GM19463 (cell line): ENCODE data around the gene DNASE1L3.
"Not testable (repeated sequence)": the region's sequence is repeated elsewhere in the genome, so short reads cannot be mapped to it uniquely, and the experiment has no call there.

Experiments
- ATAC-seq: cut with Tn5 transposase; IDR thresholded peaks from one replicate; pipeline ENCODE4 v1.9.1; 2021; ENCODE audit warnings: mild to moderate bottlenecking, moderate library complexity; ENCODE audit not compliant: unreplicated experiment

Gene DNASE1L3, protein sequence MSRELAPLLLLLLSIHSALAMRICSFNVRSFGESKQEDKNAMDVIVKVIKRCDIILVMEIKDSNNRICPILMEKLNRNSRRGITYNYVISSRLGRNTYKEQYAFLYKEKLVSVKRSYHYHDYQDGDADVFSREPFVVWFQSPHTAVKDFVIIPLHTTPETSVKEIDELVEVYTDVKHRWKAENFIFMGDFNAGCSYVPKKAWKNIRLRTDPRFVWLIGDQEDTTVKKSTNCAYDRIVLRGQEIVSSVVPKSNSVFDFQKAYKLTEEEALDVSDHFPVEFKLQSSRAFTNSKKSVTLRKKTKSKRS

DNA sequence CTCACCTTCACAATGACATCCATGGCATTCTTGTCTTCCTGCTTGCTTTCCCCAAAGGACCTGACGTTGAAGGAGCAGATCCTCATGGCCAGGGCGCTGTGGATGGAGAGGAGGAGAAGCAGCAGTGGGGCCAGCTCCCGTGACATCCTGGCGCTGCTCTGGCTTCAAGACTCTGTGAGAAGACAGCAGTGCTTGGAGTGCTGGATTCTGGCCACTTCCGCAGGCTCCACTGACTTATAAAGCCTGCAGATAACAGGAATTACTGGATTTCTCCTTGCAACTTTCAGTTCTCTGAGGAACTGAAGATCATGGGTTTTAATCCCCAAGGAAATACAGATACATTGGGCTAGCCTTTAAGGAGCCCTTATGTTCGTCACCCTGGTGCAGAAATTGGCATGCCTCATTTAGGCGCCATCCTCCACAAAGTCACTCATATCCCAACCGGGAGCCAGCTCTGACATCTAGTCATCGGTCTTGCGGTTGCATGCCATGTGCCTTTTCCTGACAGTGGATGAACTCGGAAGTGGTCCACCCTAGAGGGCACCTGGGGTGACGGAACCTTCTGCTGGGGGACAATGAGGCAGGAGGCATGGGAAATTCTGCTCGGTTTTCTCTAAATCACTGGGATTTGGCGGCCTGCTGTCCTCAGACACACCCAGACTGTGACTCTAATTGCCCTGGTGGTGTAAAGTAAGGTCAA is at the start of gene DNASE1L3:
Gene DNASE1L3, minus strand, starts transcription at position 212 of the 700 bp plus-strand sequence. Its CDS starts 66 bp downstream, at position 146.
- no peak for ATAC-seq

DNA sequence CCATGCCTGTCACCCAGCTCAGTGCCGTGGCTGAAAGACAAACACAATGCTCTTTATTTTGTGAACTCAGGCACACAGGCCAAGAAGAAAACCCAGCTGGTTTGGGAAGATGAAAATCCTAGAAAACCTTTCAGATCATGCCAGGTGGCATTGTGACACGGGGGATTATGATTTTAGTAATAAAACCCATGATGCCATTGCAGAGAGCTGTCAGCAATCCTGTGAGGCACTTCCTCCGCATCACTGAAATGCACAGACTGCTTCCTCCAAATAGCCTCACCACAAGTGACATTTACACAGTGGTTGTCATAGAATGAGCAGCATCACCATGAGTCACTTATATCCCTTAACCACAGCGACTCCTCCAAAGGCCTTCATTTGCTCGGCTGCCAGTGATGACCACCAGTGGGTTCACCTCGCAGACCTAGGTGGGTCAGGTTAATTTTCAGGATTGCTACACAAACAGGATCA is 49.5 kb upstream of the DNASE1L3 start:
- no peak for ATAC-seq

DNA sequence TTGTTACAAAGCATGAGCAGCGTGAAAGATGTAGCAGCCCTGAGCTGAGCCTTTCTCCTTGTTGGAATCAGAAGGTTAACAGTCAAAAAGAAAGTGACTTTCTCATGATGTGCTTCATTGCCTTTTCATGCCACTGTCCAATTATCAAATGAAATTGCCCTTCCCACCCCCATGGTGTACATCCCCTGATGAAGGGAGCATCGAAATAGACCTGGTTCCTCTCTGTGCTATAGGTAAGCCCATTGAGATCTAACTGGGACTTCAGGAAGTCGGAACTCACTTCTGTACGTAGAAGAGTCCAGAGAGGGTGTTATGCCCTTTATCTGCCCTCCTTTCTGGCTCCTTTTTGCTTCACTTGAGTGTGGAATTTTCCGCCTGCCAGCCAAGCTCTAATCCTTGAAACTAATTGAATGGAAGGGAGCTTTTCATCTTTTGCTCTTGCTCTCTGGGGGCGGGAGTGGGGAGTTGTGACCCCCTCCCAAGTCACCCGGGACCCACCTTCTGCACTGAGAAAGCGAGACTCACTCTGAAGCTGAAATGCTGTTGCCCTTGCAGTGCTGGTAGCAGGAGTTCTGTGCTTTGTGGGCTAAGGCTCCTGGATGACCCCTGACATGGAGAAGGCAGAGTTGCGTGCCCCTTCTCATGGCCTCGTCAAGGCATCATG is 47.8 kb upstream of the DNASE1L3 start:
- ATAC-seq, result no peak

DNA sequence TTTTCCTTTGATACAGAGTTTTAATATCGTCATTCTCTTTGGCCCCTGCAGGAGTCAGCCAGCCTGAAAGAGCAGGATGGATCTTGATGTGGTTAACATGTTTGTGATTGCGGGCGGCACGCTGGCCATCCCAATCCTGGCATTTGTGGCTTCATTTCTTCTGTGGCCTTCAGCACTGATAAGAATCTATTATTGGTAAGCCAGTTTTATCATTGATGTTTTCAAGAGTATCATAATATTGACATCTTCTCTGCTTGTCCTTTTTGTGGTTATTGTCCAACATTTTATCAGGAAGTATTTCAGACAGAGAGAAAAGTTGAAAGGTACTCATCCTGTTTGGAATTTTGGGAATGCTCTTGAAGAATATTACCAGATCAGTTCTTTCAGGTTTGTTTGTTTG is 45.7 kb upstream of the DNASE1L3 start:
- ATAC-seq, result no peak

DNA sequence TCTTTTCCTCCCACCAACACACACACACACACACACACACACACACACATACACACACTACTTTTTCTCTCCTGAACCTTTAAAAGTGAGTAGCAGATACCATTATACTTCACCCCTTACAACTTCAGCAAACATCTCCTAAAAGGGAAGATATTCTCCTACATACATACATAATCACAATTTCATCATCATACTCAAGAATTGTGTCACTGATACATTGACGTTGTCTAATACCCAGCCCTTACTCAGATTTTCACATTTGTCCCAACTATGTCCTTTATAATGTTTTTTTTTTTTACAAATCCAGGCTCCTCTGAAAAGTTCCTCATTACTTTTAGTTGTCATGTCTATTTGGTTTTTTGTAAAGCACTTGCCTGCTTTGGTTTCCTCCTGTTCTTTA is 45.3 kb upstream of the DNASE1L3 start:
- no peak for ATAC-seq

DNA sequence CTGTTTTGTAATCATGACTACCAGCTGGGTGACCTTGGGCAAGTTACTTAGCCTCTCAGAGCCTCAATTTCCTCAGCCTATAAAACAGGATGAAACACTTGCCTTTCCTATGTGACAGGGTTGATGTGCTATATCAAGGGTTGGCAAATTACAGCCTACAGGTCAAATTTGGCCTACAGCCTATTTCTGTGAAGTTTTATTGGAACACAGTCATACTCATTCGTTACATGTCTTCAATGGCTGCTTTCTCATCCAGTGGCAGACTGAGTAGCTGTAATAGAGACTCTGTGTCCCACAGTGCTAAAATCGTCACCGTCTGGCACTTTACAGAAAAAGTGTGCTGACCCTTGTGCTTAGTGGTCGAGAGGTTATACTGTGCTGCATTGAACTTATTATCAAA is 43.4 kb upstream of the DNASE1L3 start:
- no peak for ATAC-seq

DNA sequence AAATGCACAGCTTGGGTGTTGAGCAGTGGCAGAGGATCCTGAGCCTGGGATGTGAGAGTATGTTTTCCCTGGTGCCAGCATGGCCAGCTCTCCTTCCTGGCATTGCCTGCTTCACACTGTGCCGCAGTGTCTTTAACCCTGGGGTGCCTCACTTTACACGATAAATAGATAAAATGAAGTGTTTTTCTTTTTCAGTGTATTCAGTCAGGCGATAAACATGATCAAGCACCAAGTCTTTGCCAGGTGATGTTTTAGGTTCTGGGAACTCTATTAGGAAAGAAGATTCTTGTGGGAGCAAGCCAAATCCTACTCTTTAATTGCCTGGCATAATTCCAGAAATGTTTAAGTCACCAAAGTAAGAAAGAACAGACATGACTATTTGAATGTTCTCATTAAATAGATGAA is 40.9 kb upstream of the DNASE1L3 start:
- no peak for ATAC-seq

DNA sequence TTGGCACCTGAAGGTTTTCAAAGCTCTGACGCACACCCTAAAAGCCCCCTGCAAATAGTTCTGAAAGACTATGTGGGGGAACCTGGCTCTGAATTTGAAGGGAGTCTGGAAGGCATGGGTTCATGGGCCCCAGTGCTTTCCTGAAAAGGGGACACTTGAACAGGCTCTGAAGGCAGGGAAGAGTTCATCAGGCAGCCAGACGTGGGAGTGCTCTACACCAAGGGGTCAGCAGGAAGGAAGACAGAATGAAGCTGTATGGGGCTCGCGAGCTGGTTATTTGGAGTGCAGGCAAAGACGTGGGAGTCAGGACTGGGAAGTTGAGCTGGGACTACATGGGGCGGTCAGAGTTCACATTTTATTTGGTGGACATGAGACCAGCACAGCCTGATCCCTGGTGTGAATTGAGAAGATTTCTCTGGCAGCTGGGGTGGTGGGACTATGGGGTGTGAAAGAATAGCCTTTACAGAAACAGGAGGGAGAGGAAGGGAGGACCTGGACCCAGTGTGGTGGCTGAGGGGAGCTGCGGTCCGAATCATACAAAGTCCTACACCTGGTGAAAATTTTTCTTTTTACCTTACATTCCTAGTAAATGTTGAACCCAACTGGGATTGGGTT is 39.4 kb upstream of the DNASE1L3 start:
- ATAC-seq, result no peak

DNA sequence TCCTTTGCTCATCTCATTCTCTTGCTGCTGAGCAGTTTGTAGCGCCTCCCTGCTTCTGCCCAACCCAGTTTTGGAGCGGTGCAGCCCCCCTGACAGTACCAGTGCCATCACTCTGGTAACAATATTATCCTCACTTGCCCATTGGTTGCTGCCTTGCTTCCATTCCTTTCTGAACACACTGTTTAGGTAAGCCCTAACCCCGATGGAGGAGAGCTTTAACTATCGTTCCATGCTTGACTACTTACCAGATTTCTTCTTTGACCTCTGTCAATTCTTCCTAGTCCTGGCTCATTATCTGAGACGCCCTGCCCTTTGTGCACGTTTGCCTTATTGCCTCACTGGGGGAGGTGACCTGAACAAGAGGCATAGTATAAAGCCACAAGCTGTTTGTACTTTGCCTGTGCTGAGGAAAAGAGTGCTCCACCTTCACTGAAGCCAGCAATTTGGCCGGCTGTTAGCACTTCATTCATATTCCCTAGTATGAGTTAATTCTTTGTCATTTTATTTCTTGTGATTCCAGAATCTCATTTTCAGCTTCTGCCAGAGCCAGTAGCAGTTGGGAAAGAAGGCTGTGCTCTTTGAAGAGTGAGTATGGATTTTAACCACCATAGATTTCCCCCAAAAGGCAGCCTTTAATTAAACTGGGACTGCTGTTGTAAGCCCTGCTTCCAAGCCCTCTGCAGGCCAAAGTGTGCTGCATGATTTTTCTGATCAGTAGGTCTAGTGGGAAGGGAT is 38.8 kb upstream of the DNASE1L3 start:
- no peak for ATAC-seq

DNA sequence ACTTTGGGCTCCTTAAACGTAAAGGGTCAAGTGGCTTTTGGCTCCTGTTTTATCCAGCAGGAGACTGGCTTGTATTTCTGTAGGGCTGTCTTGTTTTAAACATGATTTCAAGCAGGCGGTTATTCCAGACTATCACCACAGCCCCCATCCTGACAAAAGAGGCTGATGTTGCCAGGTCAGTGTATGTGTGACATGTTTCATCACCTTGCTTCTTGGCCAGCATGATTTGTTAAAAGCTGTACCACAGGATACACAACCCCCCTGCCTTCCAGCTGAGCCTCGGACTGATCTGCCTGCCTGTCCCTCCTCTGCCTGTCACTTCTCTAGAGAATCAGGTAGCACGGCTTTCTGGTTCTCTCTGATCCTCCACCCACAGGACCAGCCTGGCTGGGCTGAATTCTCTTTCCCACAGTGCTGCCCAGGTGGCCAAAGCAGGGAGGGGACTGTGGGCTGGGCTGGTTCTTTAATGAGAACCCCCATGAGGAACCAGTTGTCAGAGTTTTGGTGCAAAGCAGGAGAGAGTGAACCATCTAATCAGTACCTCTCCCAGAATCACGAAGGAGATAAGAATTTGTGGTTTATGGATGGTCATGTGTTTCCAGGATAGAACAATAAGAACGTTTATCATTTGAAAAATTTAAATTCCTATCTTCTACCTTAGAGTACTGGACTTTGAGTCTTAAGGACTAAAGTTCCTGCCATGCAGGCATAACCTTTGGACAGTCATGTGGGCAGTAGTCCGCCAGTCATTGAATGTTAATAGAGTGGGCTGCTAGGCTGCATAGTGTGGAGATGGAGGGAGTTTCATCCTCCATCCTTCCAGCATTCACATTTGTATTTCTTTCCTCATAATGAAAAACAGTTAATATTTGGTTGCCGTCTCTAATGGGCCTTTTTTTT is 35.6 kb upstream of the DNASE1L3 start:
- no peak for ATAC-seq

DNA sequence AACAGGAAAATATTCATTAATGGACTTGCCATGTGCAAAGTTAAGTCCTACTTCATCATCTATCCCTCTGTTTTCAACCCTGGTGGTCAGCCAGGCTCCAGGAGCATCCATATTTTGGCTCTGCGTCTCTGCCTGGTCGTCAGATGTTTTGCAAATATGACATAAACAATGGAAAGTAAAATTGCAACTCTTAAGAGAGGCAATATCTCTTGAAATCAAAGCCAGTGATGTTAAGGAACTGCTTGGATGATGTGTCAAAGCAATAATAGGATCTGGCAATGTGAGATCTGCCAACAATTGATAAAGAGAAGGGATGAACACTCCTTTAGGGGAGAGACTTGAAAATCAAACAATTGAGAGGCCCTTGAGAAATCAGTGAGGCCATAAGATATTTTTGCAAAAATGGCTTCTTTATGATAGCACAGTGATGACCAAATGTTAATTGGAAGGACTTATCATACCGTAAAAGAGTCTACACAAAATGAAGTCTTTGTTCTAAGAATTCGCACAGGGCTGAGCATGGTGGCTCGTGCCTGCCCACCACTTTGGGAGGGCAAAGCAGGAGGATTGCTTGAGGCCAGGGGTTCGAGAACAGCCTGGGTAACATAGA is 33.3 kb upstream of the DNASE1L3 start:
- no peak for ATAC-seq

DNA sequence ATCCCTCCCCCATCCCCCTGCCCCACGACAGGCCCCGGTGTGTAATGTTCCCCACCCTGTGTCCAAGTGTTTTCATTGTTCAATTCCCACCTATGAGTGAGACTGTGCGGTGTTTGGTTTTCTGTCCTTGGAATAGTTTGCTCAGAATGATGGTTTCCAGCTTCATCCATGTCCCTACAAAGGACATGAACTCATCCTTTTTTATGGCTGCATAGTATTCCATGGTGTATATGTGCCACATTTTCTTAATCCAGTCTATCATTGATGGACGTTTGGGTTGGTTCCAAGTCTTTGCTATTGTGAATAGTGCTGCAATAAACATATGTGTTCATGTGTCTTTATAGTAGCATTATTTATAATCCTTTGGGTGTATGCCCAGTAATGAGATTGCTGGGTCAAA is 32.1 kb upstream of the DNASE1L3 start:
- not testable (repeated sequence) for ATAC-seq

DNA sequence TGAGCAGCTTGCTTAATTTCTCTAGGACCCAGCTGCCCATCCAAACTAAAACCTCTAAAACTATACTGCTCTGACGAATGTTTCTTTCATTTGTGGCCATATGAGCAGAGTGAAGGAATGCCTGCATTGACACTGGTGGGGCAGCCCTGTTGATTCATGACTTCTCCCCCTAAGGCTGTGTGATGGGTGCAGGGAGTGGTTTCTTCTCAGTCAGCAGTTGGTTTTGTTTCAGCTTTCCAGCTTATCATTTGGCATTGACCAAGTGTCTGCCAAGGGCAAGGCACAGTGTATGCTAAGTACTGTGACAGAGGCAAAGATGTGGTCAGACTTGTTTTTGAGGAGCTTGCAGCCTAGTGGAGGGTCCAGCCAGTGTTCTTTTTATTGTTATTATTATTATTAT is 31.6 kb upstream of the DNASE1L3 start:
- ATAC-seq, result no peak

DNA sequence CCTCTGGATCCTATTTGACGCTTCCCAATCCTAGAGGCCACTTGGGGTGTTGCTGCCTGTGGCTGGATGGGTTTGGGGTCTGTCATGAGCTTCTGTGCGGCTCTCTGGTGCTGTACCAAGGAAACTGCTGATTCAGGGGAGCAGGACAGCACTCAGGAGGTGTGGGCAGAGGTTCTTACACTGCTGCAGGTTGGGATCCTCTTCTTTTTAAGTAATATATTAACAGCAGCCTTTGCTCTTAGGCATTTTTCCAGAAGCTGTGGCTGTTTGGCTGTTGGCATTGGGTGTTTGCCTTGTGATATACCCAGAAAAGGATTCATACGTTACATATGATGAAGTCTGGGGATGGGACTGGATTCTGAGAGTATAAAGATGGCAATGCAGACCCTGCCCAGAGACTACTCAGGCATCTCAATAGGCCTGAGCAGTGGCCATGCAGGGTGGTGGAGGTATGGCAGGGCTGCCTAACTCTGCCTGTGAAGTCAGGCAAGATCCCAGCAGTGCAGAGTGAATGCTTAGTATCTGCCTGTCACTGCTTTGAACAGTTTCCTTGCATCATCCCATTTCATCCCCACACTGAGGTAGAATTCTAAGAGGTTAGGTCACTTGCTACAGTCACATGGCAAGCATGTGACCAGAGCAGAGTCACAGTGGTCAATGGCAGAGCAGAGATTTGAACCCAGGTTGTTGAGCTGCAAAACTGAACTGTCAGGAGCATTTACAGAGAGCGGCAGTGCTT is 30.7 kb upstream of the DNASE1L3 start:
- no peak for ATAC-seq

DNA sequence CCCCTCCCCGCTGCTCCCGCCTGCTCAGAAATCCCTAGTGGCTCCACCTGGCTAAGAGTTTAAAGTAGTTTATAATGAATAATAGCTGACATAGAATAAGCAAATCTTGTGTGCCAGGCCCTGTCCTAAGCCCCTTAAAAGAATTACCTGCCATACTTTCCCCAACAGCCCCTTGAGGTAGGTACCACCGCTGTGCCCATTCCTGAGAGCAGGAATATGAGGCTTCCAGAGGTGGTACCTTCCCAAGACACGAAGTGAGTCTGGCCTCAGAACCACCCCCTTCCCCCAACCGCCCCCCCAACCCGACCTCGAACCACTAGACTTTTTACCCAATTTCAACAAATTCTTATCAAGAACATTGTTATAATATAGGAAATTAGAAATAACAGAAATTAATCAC is 28.1 kb upstream of the DNASE1L3 start:
- no peak for ATAC-seq

DNA sequence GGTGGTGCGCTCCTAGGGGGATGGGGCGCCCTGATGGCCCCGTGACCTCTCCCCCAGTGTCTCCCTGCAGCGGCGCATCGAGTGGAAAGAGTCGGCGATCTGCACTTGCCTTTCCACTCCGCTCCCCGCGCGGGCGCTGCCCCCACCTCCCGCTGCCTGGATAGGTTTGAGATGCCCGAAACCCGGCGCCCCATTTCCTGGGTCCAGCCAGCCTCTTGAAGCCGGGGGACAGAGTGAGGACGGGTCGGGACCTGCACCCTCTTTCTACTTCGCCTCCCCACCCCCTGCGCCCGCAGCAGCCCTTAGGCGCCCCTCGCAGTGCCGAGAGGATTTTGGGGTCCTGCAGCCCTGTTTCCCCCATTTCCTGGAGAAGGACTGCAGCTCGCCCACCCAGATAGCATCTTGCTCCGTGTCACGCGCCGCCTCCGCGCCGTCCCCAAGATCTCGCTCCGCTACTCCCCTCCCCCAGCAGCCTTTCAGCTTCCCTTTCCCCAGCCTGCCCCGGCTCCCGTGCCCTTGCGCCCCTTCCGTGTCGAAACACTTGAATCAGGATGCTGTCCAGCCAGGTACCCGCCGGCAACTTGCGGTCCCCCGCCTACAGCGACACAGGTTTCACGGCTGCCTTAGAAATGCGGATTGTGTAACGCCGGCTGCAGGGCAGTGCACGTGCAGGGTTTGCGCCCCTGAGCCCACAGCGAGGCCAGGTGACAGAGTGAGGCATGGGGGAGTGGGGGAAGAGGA is 27.3 kb upstream of the DNASE1L3 start:
- peak; percentile 26 for ATAC-seq

DNA sequence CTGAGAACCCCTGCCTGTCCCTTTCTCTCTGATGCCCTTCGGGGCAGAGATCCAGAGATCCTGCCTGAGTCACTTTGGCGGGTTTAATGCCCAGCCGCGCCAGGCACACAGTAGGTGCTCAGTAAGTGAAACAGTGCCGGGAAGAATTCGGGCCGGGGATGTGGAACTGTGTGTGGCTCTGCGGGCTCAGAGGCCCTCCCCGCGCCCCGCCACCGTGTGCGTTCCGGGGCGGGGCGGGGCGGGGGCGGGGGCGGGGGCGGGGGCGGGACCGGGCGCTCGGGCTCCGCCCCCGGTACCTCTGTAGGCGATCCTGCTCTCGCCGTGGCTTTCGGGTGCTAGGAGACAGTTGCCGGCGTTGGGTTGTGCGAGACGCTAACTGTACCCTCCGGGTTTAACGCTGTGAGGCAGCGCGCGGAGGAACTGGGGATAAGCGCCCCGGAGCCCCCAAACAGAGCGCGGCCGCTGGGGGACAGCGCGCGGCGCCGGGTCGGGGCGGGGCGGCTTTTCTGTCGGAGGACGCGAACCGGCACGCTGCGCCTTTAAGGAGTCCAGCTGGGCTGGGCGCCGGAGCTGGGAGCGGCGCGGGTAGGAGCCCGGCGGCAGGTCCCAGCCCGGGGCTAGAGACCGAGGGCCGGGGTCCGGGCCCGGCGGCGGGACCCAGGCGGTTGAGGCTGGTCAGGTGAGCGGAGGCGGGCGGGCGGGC is 26.6 kb upstream of the DNASE1L3 start, which contains the start of gene ABHD6:
Gene ABHD6, plus strand, starts transcription at position 555 of the 703 bp plus-strand sequence. CDS start 18,795 bp downstream, outside the sequence.
- ATAC-seq, result peak; percentile 66
